ENCODE measurements around the gene RFLNA.

RFLNA gene

GRCh38 chr12:124333724-124334123, 38.8 kb downstream of the RFLNA start:
- Histone ChIP-seq H4K20me1 (ENCODE audit: insufficient read depth, low read length) (no peaks in the 10 kb centered on the region), H3K36me3 (replicated peaks; ENCODE audit: insufficient read depth, low read length) (no peaks in the 10 kb centered on the region), H3K9me2 (replicated peaks; ENCODE audit: insufficient read depth, low read length) (no peaks in the 10 kb centered on the region), H3K4me1 (ENCODE audit: low read length) (no peaks in the 10 kb centered on the region), H3K9me3 (replicated peaks; ENCODE audit: insufficient read depth, low read length) (no peaks in the 10 kb centered on the region), H3K27me3 (replicated peaks; ENCODE audit: insufficient read depth, low read length) (no peaks in the 10 kb centered on the region), H2AFZ (ENCODE audit: low read length) (no peak overlapping the region), H3K4me2 (ENCODE audit: low read depth, low read length) (no peak overlapping the region), H3K9ac (ENCODE audit: low read length) (no peak overlapping the region), H3K4me3 (ENCODE audit: low read length) (no peak overlapping the region), H3F3A (ENCODE audit: insufficient read depth, low read length) (no peaks in the 10 kb centered on the region), H3K79me2 (ENCODE audit: low read length) (no peaks in the 10 kb centered on the region), H3K27ac (ENCODE audit: low read length) (no peak overlapping the region)
- TF ChIP-seq, protein P1, sequence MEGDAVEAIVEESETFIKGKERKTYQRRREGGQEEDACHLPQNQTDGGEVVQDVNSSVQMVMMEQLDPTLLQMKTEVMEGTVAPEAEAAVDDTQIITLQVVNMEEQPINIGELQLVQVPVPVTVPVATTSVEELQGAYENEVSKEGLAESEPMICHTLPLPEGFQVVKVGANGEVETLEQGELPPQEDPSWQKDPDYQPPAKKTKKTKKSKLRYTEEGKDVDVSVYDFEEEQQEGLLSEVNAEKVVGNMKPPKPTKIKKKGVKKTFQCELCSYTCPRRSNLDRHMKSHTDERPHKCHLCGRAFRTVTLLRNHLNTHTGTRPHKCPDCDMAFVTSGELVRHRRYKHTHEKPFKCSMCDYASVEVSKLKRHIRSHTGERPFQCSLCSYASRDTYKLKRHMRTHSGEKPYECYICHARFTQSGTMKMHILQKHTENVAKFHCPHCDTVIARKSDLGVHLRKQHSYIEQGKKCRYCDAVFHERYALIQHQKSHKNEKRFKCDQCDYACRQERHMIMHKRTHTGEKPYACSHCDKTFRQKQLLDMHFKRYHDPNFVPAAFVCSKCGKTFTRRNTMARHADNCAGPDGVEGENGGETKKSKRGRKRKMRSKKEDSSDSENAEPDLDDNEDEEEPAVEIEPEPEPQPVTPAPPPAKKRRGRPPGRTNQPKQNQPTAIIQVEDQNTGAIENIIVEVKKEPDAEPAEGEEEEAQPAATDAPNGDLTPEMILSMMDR (IDR thresholded peaks at IDR 0.05; ENCODE audit: low read length), result no peak
- no peak for DNase-seq

DNA sequence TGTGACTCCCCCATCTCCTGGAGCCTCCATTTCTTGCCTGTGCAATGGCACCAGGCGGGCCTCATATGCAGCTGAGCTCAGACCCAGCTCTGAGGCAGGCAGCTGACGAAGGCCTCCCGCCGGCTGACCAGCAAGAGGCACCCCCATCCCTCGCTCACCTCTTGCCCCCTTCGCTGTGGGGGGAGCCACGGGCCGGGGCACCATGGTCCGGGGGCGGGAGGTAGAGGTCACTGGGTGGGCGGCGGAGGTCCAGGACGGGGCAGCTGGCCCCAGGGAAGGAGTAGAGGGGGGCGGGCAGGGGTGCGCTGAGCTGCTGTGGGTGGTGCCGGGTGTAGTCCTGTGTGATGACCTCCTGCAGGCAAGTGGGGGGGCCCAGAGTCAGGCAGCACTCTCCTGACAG, 39.4 kb downstream of the RFLNA start:
- Histone ChIP-seq H3K4me1 (ENCODE audit: low read length) (no peaks in the 10 kb centered on the region), H3K79me2 (ENCODE audit: low read length) (no peaks in the 10 kb centered on the region), H3K27me3 (replicated peaks; ENCODE audit: insufficient read depth, low read length) (no peaks in the 10 kb centered on the region), H4K20me1 (ENCODE audit: insufficient read depth, low read length) (no peaks in the 10 kb centered on the region), H2AFZ (ENCODE audit: low read length) (no peak overlapping the region), H3K4me3 (ENCODE audit: low read length) (no peak overlapping the region), H3K4me2 (ENCODE audit: low read depth, low read length) (no peak overlapping the region), H3K9me3 (replicated peaks; ENCODE audit: insufficient read depth, low read length) (no peaks in the 10 kb centered on the region), H3K9me2 (replicated peaks; ENCODE audit: insufficient read depth, low read length) (no peaks in the 10 kb centered on the region), H3K36me3 (replicated peaks; ENCODE audit: insufficient read depth, low read length) (no peaks in the 10 kb centered on the region), H3K27ac (ENCODE audit: low read length) (no peak overlapping the region), H3F3A (ENCODE audit: insufficient read depth, low read length) (no peaks in the 10 kb centered on the region), H3K9ac (ENCODE audit: low read length) (no peak overlapping the region)
- no peak for DNase-seq
- TF ChIP-seq, protein P1 (IDR thresholded peaks at IDR 0.05; ENCODE audit: low read length), result no peak
- TF ChIP-seq EZH2phosphoT487 (IDR thresholded peaks at IDR 0.05; ENCODE audit: low read length), result no peak
- no peak for TF ChIP-seq EZH2 (optimal IDR thresholded peaks at IDR 0.05; ENCODE audit: low read depth, low read length)

GRCh38 chr12:124334976-124335375, 40.1 kb downstream of the RFLNA start:
- Histone ChIP-seq H3K36me3 (replicated peaks; ENCODE audit: insufficient read depth, low read length) (no peaks in the 10 kb centered on the region), H3K27ac (ENCODE audit: low read length) (no peak overlapping the region), H3K4me2 (ENCODE audit: low read depth, low read length) (no peak overlapping the region), H3K4me1 (ENCODE audit: low read length) (no peaks in the 10 kb centered on the region), H3K9me2 (replicated peaks; ENCODE audit: insufficient read depth, low read length) (no peaks in the 10 kb centered on the region), H3F3A (ENCODE audit: insufficient read depth, low read length) (no peaks in the 10 kb centered on the region), H3K9me3 (replicated peaks; ENCODE audit: insufficient read depth, low read length) (no peaks in the 10 kb centered on the region), H3K4me3 (ENCODE audit: low read length) (no peak overlapping the region), H2AFZ (ENCODE audit: low read length) (no peak overlapping the region), H3K27me3 (replicated peaks; ENCODE audit: insufficient read depth, low read length) (no peaks in the 10 kb centered on the region), H4K20me1 (ENCODE audit: insufficient read depth, low read length) (no peaks in the 10 kb centered on the region), H3K79me2 (ENCODE audit: low read length) (no peaks in the 10 kb centered on the region), H3K9ac (ENCODE audit: low read length) (no peak overlapping the region)
- TF ChIP-seq, protein P1 (IDR thresholded peaks at IDR 0.05; ENCODE audit: low read length), result no peak
- TF ChIP-seq EZH2phosphoT487 (IDR thresholded peaks at IDR 0.05; ENCODE audit: low read length) (no peak), EZH2 (optimal IDR thresholded peaks at IDR 0.05; ENCODE audit: low read depth, low read length) (no peak)
- no peak for DNase-seq
